Hepatocyte (in vitro differentiated cells): ENCODE results near the gene ARHGEF10L.

Experiments used
- EZH2 ChIP-seq: fragments of 200-600 bp; sonication (generic); IDR thresholded peaks from 2 replicates; pipeline ENCODE4 v1.6.1; 2016; ENCODE audit warnings: antibody characterized with exemption, mild to moderate bottlenecking, borderline replicate concordance
- EZH2phosphoT487 ChIP-seq: fragments of 200-600 bp; sonication (generic); IDR thresholded peaks from one replicate; pipeline ENCODE4 v1.6.1; 2018; ENCODE audit warnings: antibody characterized with exemption, mild to moderate bottlenecking, low read depth, moderate library complexity; ENCODE audit not compliant: unreplicated experiment, severe bottlenecking
- TF ChIP-seq, protein P1 (sequence below): fragments of 200-600 bp; sonication (generic); IDR thresholded peaks from 2 replicates; pipeline ENCODE4 v1.5.1; 2016; ENCODE audit warnings: antibody characterized with exemption, mild to moderate bottlenecking; ENCODE audit not compliant: poor library complexity

- TF ChIP-seq, protein P1, sequence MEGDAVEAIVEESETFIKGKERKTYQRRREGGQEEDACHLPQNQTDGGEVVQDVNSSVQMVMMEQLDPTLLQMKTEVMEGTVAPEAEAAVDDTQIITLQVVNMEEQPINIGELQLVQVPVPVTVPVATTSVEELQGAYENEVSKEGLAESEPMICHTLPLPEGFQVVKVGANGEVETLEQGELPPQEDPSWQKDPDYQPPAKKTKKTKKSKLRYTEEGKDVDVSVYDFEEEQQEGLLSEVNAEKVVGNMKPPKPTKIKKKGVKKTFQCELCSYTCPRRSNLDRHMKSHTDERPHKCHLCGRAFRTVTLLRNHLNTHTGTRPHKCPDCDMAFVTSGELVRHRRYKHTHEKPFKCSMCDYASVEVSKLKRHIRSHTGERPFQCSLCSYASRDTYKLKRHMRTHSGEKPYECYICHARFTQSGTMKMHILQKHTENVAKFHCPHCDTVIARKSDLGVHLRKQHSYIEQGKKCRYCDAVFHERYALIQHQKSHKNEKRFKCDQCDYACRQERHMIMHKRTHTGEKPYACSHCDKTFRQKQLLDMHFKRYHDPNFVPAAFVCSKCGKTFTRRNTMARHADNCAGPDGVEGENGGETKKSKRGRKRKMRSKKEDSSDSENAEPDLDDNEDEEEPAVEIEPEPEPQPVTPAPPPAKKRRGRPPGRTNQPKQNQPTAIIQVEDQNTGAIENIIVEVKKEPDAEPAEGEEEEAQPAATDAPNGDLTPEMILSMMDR = no peak
- no peak for TF ChIP-seq EZH2
- TF ChIP-seq EZH2phosphoT487 = no peak
These were observed 56.1 kb downstream of the ARHGEF10L start for GRCh38 chr1:17595602-17595925.
